WTC11 (cell line): ENCODE data around the gene MIER1.

Source experiments
- ARID4B ChIP-seq: sonication (generic); formaldehyde crosslinking; IDR thresholded peaks from 2 replicates; pipeline ENCODE4 v1.8.0; 2023; ENCODE audit warnings: missing genetic modification reagents, mild to moderate bottlenecking, borderline replicate concordance
- ATF3 ChIP-seq: sonication (generic); formaldehyde crosslinking; conservative IDR thresholded peaks from 2 replicates; pipeline ENCODE4 v1.8.1; 2022; ENCODE audit warnings: mild to moderate bottlenecking, missing genetic modification reagents
- CTCF ChIP-seq: fragments of 200-600 bp; IDR thresholded peaks from 2 replicates; pipeline ENCODE4 v1.8.0; 2022; ENCODE audit warnings: antibody characterized with exemption
- JUN ChIP-seq: sonication (generic); formaldehyde crosslinking; IDR thresholded peaks from 2 replicates; pipeline ENCODE4 v1.8.0; 2023; ENCODE audit warnings: mild to moderate bottlenecking, missing genetic modification reagents
- MXD4 ChIP-seq: fragments of 250-450 bp; sonication (Bioruptor Pico); IDR thresholded peaks from 2 replicates; pipeline ENCODE4 v1.8.0; 2021; ENCODE audit warnings: mild to moderate bottlenecking, moderate library complexity, borderline replicate concordance
- NR3C1 ChIP-seq: sonication (generic); formaldehyde crosslinking; conservative IDR thresholded peaks from 2 replicates; pipeline ENCODE4 v1.8.1; 2023; ENCODE audit warnings: low read depth, mild to moderate bottlenecking, missing genetic modification reagents
- PRDM15 ChIP-seq: sonication (generic); formaldehyde crosslinking; IDR thresholded peaks from 2 replicates; pipeline ENCODE4 v1.8.0; 2022; ENCODE audit warnings: missing genetic modification reagents
- SP1 ChIP-seq: sonication (generic); formaldehyde crosslinking; conservative IDR thresholded peaks from 2 replicates; pipeline ENCODE4 v1.8.1; 2022; ENCODE audit warnings: missing genetic modification reagents
- TP53 ChIP-seq: sonication (generic); formaldehyde crosslinking; IDR thresholded peaks from 2 replicates; pipeline ENCODE4 v1.8.1; 2023; ENCODE audit warnings: mild to moderate bottlenecking, missing genetic modification reagents
- USF1 ChIP-seq: sonication (generic); formaldehyde crosslinking; IDR thresholded peaks from 2 replicates; pipeline ENCODE4 v1.8.0; 2022; ENCODE audit warnings: mild to moderate bottlenecking, missing genetic modification reagents
- ZNF121 ChIP-seq: sonication (generic); formaldehyde crosslinking; IDR thresholded peaks from 2 replicates; pipeline ENCODE4 v1.8.0; 2023; ENCODE audit warnings: missing genetic modification reagents
- ZNF425 ChIP-seq: fragments of 250-450 bp; sonication (Bioruptor Pico); conservative IDR thresholded peaks from 2 replicates; pipeline ENCODE4 v1.9.0; 2021; ENCODE audit warnings: mild to moderate bottlenecking

- no peak for TF ChIP-seq CTCF
- no peak for TF ChIP-seq ZNF425 (CRISPR knock-in tag)
- no peak for TF ChIP-seq MXD4
- no peak for TF ChIP-seq NR3C1 (CRISPR knock-in tag)
- TF ChIP-seq SP1: no peak
- no peak for TF ChIP-seq ATF3 (CRISPR knock-in tag)
- no peak for TF ChIP-seq ARID4B
- TF ChIP-seq JUN: no peak
- TF ChIP-seq USF1 (CRISPR knock-in tag): no peak
- TF ChIP-seq PRDM15: no peak
- no peak for TF ChIP-seq TP53 (CRISPR knock-in tag)
- TF ChIP-seq ZNF121 (CRISPR knock-in tag): no peak
These were observed 107.1 kb downstream of the MIER1 start for GRCh38 chr1:67031859-67032247.
